HepG2 (cell line): ENCODE results near the gene SPRED2. TPM values are rescaled to one million over a fixed set of nuclear protein-coding genes. Genes with fewer than 3 reads are reported as not detected.

ENCODE experiments used
- CBX1 ChIP-seq: IDR thresholded peaks from one replicate; pipeline ENCODE4 v1.6.1; 2016; ENCODE audit warnings: antibody characterized with exemption, low read depth
- CEBPG ChIP-seq: IDR thresholded peaks from 2 replicates; pipeline ENCODE4 v1.6.1; 2016
- CHD4 ChIP-seq: fragments of 200-600 bp; sonication (generic); IDR thresholded peaks from 2 replicates; pipeline ENCODE4 v1.7.0; 2017; ENCODE audit warnings: mild to moderate bottlenecking, low read length, borderline replicate concordance
- FOXA3 ChIP-seq: IDR thresholded peaks from 2 replicates; pipeline ENCODE4 v1.6.1; 2016; ENCODE audit warnings: missing genetic modification reagents, missing compliant biosample characterization
- HNRNPUL1 ChIP-seq: fragments of 200-400 bp; formaldehyde crosslinking; IDR thresholded peaks from 2 replicates; pipeline ENCODE4 v1.6.1; 2017; ENCODE audit warnings: low read depth, mild to moderate bottlenecking, low read length, moderate library complexity
- MBD4 ChIP-seq: IDR thresholded peaks from 2 replicates; pipeline ENCODE4 v1.6.1; 2012; ENCODE audit warnings: low read length, inconsistent platforms, borderline replicate concordance
- MLLT10 ChIP-seq: sonication (generic); formaldehyde crosslinking; IDR thresholded peaks from 2 replicates; pipeline ENCODE4 v1.4.0; 2020; ENCODE audit warnings: missing genetic modification reagents
- PRMT3 ChIP-seq: sonication (generic); formaldehyde crosslinking; IDR thresholded peaks from 2 replicates; pipeline ENCODE4 v1.8.1; 2022; ENCODE audit warnings: low read depth, mild to moderate bottlenecking, moderate library complexity, missing genetic modification reagents, borderline replicate concordance
- REXO4 ChIP-seq: sonication (generic); formaldehyde crosslinking; IDR thresholded peaks from 2 replicates; pipeline ENCODE4 v1.8.0; 2022; ENCODE audit warnings: missing genetic modification reagents, mild to moderate bottlenecking, borderline replicate concordance
- SAP130 ChIP-seq: IDR thresholded peaks from 2 replicates; pipeline ENCODE4 v1.6.1; 2016; ENCODE audit warnings: low read depth
- ZBTB1 ChIP-seq: sonication (generic); formaldehyde crosslinking; IDR thresholded peaks from 2 replicates; pipeline ENCODE4 v1.4.0; 2020; ENCODE audit warnings: missing genetic modification reagents, borderline replicate concordance
- ZBTB3 ChIP-seq: sonication (generic); formaldehyde crosslinking; IDR thresholded peaks from 2 replicates; pipeline ENCODE4 v1.4.0; 2020; ENCODE audit warnings: low read depth, mild to moderate bottlenecking, moderate library complexity, missing genetic modification reagents, borderline replicate concordance
- ZNF136 ChIP-seq: sonication (generic); formaldehyde crosslinking; IDR thresholded peaks from 2 replicates; pipeline ENCODE4 v1.8.1; 2022; ENCODE audit warnings: low read depth, mild to moderate bottlenecking, moderate library complexity, missing genetic modification reagents
- ZNF160 ChIP-seq: sonication (generic); formaldehyde crosslinking; IDR thresholded peaks from 2 replicates; pipeline ENCODE4 v1.8.0; 2022; ENCODE audit warnings: mild to moderate bottlenecking, inconsistent platforms, missing genetic modification reagents
- ZNF280B ChIP-seq: sonication (generic); formaldehyde crosslinking; IDR thresholded peaks from 2 replicates; pipeline ENCODE4 v1.5.0; 2020; ENCODE audit warnings: missing genetic modification reagents, mild to moderate bottlenecking, borderline replicate concordance
- ZNF407 ChIP-seq: sonication (generic); formaldehyde crosslinking; IDR thresholded peaks from one replicate; pipeline ENCODE4 v1.5.1; 2020; ENCODE audit warnings: mild to moderate bottlenecking, missing genetic modification reagents; ENCODE audit errors: not compliant biosample characterization
- ZNF678 ChIP-seq: sonication (generic); formaldehyde crosslinking; IDR thresholded peaks from 2 replicates; pipeline ENCODE4 v1.4.0; 2020; ENCODE audit warnings: mild to moderate bottlenecking, missing genetic modification reagents
- polyA plus RNA-seq, 8 experiments: library from polyadenylated mRNA; depleted of rRNA in 3 of 8; stranded (reverse) in 7 of 8; unstranded in 1 of 8; fragments of >200 nt; fragmentation: Illumina TruSeq in 4 of 8; extraction: Trizol in 4 of 8; gene quantifications; 2 replicates each; pipeline versions ENCODE4 v1.2.1 to v1.2.3, GENCODE V29; 2011 to 2016; ENCODE audit warnings: low read depth in 4 of 8, missing spikeins in 1 of 8, mixed read lengths in 1 of 8; ENCODE audit not compliant: insufficient read depth in 1 of 8
- total RNA-seq, 5 experiments: library from RNA; depleted of rRNA; stranded (reverse); fragments of >200 nt; fragmentation: Illumina TruSeq; extraction: Trizol; gene quantifications; 2 replicates each; pipeline ENCODE4 v1.2.3, GENCODE V29; 2016; ENCODE audit warnings: low read depth in 1 of 5
- TF ChIP-seq, protein P1 (sequence below): sonication (generic); formaldehyde crosslinking; IDR thresholded peaks from 2 replicates; pipeline ENCODE4 v1.5.0; 2020; ENCODE audit warnings: missing genetic modification reagents
- TF ChIP-seq, protein P2 (sequence below): sonication (generic); formaldehyde crosslinking; conservative IDR thresholded peaks from 2 replicates; pipeline ENCODE4 v1.4.0; 2020; ENCODE audit warnings: missing genetic modification reagents

SPRED2 gene
- total and polyA plus RNA-seq, 2 of the 13 experiments (the other 11 are each of a cell fraction or from before 2014, with no cell fraction given): 13.0 to 37.0 TPM

DNA sequence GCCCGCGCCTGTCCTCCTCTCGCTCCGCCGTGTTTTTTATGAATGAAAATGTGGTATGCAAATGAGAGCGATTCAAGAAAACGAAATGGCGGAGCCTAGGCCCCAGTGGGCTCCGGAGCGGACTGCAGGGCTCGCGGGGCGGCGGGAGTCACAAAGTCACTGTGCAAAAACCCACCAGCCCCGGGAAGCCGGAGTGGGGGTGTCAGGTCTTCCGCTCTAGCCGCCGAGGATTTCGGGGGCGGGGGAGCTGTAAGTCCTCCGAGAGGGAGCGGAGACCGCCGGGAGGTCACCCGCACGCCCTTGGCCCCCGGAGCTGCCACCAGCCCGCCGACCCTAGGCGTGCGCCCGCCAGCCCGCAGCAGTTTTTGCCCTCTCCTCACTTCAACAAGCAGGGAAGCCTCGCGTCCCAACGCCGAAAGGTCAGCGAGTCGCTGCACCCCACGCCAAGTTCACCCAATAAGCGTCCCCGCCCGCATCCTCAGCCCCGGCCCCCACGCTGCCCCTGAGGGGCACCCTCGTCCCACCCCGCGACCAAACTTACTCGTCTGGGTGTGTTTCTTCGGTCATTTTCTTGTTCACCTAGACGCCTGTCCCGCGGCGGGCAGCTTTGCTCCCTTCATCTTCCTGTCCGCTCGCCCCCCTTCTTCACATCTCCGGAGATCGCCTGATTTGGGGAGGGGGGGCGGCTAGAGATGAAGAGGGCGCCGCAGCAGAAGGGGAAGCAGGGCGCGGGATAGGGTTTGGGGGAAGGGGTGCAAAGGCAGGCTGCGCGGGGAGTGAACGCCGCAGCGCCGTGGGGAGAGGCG, 775 bp downstream of the SPRED2 start (continued):
- TF ChIP-seq, protein P1, sequence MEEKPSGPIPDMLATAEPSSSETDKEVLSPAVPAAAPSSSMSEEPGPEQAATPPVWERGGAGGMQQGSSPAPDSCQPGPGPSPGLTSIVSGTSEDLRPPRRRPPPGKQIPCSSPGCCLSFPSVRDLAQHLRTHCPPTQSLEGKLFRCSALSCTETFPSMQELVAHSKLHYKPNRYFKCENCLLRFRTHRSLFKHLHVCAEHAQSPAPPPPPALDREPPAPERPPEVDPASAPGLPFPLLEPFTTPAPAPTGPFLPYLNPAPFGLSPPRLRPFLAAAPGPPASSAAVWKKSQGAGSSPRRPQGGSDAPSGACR (CRISPR knock-in tag): no peak
- TF ChIP-seq ZNF136 (CRISPR knock-in tag): no peak
- no peak for TF ChIP-seq ZNF678 (CRISPR knock-in tag)
- TF ChIP-seq HNRNPUL1: no peak
- TF ChIP-seq ZNF160 (CRISPR knock-in tag): peak; percentile 29; the same call in 1 of the 2 replicates
- no peak; the same call in 1 of the 2 replicates for TF ChIP-seq ZNF280B (CRISPR knock-in tag)
- TF ChIP-seq CEBPG: no peak
- TF ChIP-seq PRMT3 (CRISPR knock-in tag): no peak
- no peak for TF ChIP-seq REXO4 (CRISPR knock-in tag)
- no peak for TF ChIP-seq CBX1
- TF ChIP-seq CHD4: no peak
- no peak; the same call in 1 of the 2 replicates for TF ChIP-seq SAP130
- no peak for TF ChIP-seq ZNF407 (CRISPR knock-in tag)
- no peak for TF ChIP-seq ZBTB3
- no peak for TF ChIP-seq FOXA3 (CRISPR knock-in tag)
- TF ChIP-seq, protein P2, sequence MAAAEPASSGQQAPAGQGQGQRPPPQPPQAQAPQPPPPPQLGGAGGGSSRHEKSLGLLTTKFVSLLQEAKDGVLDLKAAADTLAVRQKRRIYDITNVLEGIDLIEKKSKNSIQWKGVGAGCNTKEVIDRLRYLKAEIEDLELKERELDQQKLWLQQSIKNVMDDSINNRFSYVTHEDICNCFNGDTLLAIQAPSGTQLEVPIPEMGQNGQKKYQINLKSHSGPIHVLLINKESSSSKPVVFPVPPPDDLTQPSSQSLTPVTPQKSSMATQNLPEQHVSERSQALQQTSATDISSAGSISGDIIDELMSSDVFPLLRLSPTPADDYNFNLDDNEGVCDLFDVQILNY (CRISPR knock-in tag): no peak
- TF ChIP-seq MBD4: no peak
- no peak for TF ChIP-seq ZBTB1 (CRISPR knock-in tag)
- no peak for TF ChIP-seq MLLT10 (CRISPR knock-in tag)
